ENCODE results near the gene NES. TPM values are rescaled to one million over a fixed set of nuclear protein-coding genes. Genes with fewer than 3 reads are reported as not detected.

NES gene
- total RNA-seq, 1 experiment from 2014 or later: 0.03 TPM

- no peak for DNase-seq
- no peaks in the 10 kb centered on the region for H3K36me3 ChIP-seq
- H3K4me3 ChIP-seq: peak overlapping the region; percentile 58
- no peaks in the 10 kb centered on the region for H3K9me3 ChIP-seq
- 0 out of 2 replicates have a peak, but pooled peaks cover 2% of the 10 kb centered on the region for H3K27me3 ChIP-seq
Observed at GRCh38 chr1:156660752-156661112, 16.5 kb downstream of the NES start.

GRCh38 chr1:156659988-156660751 is 17.0 kb downstream of the NES start:
- H3K4me3 ChIP-seq: peak overlapping the region; percentile 58
- H3K27me3 ChIP-seq: 0 out of 2 replicates have a peak, but pooled peaks cover 2% of the 10 kb centered on the region
- no peaks in the 10 kb centered on the region for H3K36me3 ChIP-seq
- peak; percentile 98 for DNase-seq
- no peaks in the 10 kb centered on the region for H3K9me3 ChIP-seq

- Histone ChIP-seq H3K36me3 (no peaks in the 10 kb centered on the region), H3K4me3 (peak overlapping the region; percentile 22), H3K9me3 (no peaks in the 10 kb centered on the region), H3K27me3 (0 out of 2 replicates have a peak, but pooled peaks cover 2% of the 10 kb centered on the region)
- DNase-seq: no peak
Observed at GRCh38 chr1:156659661-156659987, 17.6 kb downstream of the NES start.

GRCh38 chr1:156658945-156659574 is 18.1 kb downstream of the NES start:
- Histone ChIP-seq H3K27me3 (0 out of 2 replicates have a peak, but pooled peaks cover 2% of the 10 kb centered on the region), H3K4me3 (no peak overlapping the region), H3K9me3 (no peaks in the 10 kb centered on the region), H3K36me3 (no peaks in the 10 kb centered on the region)
- DNase-seq: no peak

GRCh38 chr1:156658496-156658895 is 18.7 kb downstream of the NES start:
- no peaks in the 10 kb centered on the region for H3K9me3 ChIP-seq
- no peak for DNase-seq
- no peak overlapping the region for H3K4me3 ChIP-seq
- H3K36me3 ChIP-seq: no peaks in the 10 kb centered on the region
- 0 out of 2 replicates have a peak, but pooled peaks cover 2% of the 10 kb centered on the region for H3K27me3 ChIP-seq

- H3K27me3 ChIP-seq: 0 out of 2 replicates have a peak, but pooled peaks cover 2% of the 10 kb centered on the region
- H3K9me3 ChIP-seq: no peaks in the 10 kb centered on the region
- no peak for DNase-seq
- H3K36me3 ChIP-seq: no peaks in the 10 kb centered on the region
- H3K4me3 ChIP-seq: no peak overlapping the region
Observed at GRCh38 chr1:156657741-156658319, 19.4 kb downstream of the NES start.

- DNase-seq: peak; percentile 60
- Histone ChIP-seq H3K4me3 (no peak overlapping the region), H3K36me3 (no peaks in the 10 kb centered on the region)
Observed at GRCh38 chr1:156656806-156657740, 20.1 kb downstream of the NES start.

GRCh38 chr1:156655904-156656516 is 21.2 kb downstream of the NES start:
- H3K4me3 ChIP-seq: no peak overlapping the region
- H3K36me3 ChIP-seq: no peaks in the 10 kb centered on the region
- peaks cover 7% of the 10 kb centered on the region; the same call in 1 of the 2 replicates for H3K27me3 ChIP-seq
- H3K9me3 ChIP-seq: no peaks in the 10 kb centered on the region
- DNase-seq: no peak

More at GRCh38 chr1:156656806-156657740, 20.1 kb downstream of the NES start:
- Histone ChIP-seq H3K27me3 (0 out of 2 replicates have a peak, but pooled peaks cover 2% of the 10 kb centered on the region), H3K9me3 (no peaks in the 10 kb centered on the region)

- Histone ChIP-seq H3K4me3 (no peak overlapping the region), H3K9me3 (no peaks in the 10 kb centered on the region)
- no peak for DNase-seq
Observed at GRCh38 chr1:156655151-156655903, 21.9 kb downstream of the NES start.

GRCh38 chr1:156654700-156655099 is 22.5 kb downstream of the NES start:
- H3K36me3 ChIP-seq: no peaks in the 10 kb centered on the region
- no peak overlapping the region for H3K4me3 ChIP-seq
- H3K27me3 ChIP-seq: peaks cover 7% of the 10 kb centered on the region; the same call in 1 of the 2 replicates
- peak; percentile 49 for DNase-seq
- H3K9me3 ChIP-seq: no peaks in the 10 kb centered on the region

More at GRCh38 chr1:156655151-156655903, 21.9 kb downstream of the NES start:
- Histone ChIP-seq H3K27me3 (peaks cover 7% of the 10 kb centered on the region; the same call in 1 of the 2 replicates), H3K36me3 (no peaks in the 10 kb centered on the region)

- DNase-seq: no peak
- no peaks in the 10 kb centered on the region for H3K9me3 ChIP-seq
- no peaks in the 10 kb centered on the region for H3K36me3 ChIP-seq
- H3K27me3 ChIP-seq: peaks cover 7% of the 10 kb centered on the region; the same call in 1 of the 2 replicates
- H3K4me3 ChIP-seq: no peak overlapping the region
Observed at GRCh38 chr1:156652992-156653355, 24.2 kb downstream of the NES start.

GRCh38 chr1:156652131-156652991 is 24.8 kb downstream of the NES start:
- no peak for DNase-seq
- no peaks in the 10 kb centered on the region for H3K36me3 ChIP-seq
- H3K9me3 ChIP-seq: no peaks in the 10 kb centered on the region
- H3K4me3 ChIP-seq: no peak overlapping the region
- H3K27me3 ChIP-seq: peaks cover 7% of the 10 kb centered on the region; the same call in 1 of the 2 replicates

- DNase-seq: peak; percentile 34
- Histone ChIP-seq H3K36me3 (no peaks in the 10 kb centered on the region), H3K27me3 (peaks cover 7% of the 10 kb centered on the region), H3K4me3 (no peak overlapping the region), H3K9me3 (no peaks in the 10 kb centered on the region)
Observed at GRCh38 chr1:156648951-156649350, 28.3 kb downstream of the NES start.

- H3K4me3 ChIP-seq: no peak overlapping the region
- DNase-seq: no peak
- no peaks in the 10 kb centered on the region for H3K36me3 ChIP-seq
- H3K9me3 ChIP-seq: no peaks in the 10 kb centered on the region
- peaks cover 7% of the 10 kb centered on the region for H3K27me3 ChIP-seq
Observed at GRCh38 chr1:156648496-156648895, 28.7 kb downstream of the NES start.

- Histone ChIP-seq H3K4me3 (no peak overlapping the region), H3K27me3 (peaks cover 14% of the 10 kb centered on the region), H3K9me3 (no peaks in the 10 kb centered on the region), H3K36me3 (no peaks in the 10 kb centered on the region)
- DNase-seq: no peak
Observed at GRCh38 chr1:156647351-156647750, 29.9 kb downstream of the NES start.

Data from MG63 (cell line).